Measurements from ENCODE around the gene FRMD1. TPM values are rescaled to one million over a fixed set of nuclear protein-coding genes. Genes with fewer than 3 reads are reported as not detected.

FRMD1 gene
- total and polyA plus RNA-seq, 10 of the 15 experiments (the other 5 are each of a cell fraction or from before 2014, with no cell fraction given), result not detected

DNA sequence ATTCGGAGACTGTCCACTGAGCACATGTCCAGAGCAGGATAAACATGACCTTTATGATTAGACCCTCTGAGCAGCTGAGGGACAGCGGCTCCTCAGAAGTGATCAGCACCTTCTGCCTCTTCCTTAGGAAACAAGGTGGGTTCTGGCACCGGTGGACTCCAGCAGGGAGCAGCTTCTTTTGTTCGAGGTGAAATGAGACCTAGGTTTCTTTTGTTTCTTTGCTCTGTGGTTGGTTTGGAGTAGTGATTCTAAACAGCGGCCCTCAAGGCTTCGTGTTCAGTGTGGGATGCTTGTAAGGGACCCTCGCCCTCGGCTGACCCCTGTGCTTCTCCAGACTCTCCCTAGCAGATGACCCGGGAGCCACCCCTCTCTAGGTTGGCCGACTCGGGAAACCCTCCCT lies 14.6 kb upstream of the FRMD1 start:
- TF ChIP-seq SREBF1 (IDR thresholded peaks at IDR 0.05; ENCODE audit: low read length) (no peak), IRF4 (IDR thresholded peaks at IDR 0.05; ENCODE audit: low read depth, low read length) (no peak), RB1 (IDR thresholded peaks at IDR 0.05; ENCODE audit: borderline replicate concordance) (no peak), MYC (IDR thresholded peaks at IDR 0.05; ENCODE audit: insufficient read depth, insufficient read length, insufficient replicate concordance, low read length, severe bottlenecking) (no peak), RCOR1 (conservative IDR thresholded peaks at IDR 0.05; ENCODE audit: low read depth, low read length) (no peak), EP300 (IDR thresholded peaks at IDR 0.05; ENCODE audit: borderline replicate concordance in 1 of 2, control insufficient read depth in 1 of 2, low read depth in 2 of 2, low read length in 2 of 2) (no peak), STAT1 (conservative IDR thresholded peaks at IDR 0.05) (no peak), IKZF1 (conservative IDR thresholded peaks at IDR 0.05) (no peak), SPI1 (IDR thresholded peaks at IDR 0.05; ENCODE audit: borderline replicate concordance, insufficient read depth, low read depth, low read length) (no peak)
- TF ChIP-seq, protein P1, sequence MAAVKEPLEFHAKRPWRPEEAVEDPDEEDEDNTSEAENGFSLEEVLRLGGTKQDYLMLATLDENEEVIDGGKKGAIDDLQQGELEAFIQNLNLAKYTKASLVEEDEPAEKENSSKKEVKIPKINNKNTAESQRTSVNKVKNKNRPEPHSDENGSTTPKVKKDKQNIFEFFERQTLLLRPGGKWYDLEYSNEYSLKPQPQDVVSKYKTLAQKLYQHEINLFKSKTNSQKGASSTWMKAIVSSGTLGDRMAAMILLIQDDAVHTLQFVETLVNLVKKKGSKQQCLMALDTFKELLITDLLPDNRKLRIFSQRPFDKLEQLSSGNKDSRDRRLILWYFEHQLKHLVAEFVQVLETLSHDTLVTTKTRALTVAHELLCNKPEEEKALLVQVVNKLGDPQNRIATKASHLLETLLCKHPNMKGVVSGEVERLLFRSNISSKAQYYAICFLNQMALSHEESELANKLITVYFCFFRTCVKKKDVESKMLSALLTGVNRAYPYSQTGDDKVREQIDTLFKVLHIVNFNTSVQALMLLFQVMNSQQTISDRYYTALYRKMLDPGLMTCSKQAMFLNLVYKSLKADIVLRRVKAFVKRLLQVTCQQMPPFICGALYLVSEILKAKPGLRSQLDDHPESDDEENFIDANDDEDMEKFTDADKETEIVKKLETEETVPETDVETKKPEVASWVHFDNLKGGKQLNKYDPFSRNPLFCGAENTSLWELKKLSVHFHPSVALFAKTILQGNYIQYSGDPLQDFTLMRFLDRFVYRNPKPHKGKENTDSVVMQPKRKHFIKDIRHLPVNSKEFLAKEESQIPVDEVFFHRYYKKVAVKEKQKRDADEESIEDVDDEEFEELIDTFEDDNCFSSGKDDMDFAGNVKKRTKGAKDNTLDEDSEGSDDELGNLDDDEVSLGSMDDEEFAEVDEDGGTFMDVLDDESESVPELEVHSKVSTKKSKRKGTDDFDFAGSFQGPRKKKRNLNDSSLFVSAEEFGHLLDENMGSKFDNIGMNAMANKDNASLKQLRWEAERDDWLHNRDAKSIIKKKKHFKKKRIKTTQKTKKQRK (IDR thresholded peaks at IDR 0.05; ENCODE audit: low read depth, low read length), result no peak
- TF ChIP-seq, protein P2, sequence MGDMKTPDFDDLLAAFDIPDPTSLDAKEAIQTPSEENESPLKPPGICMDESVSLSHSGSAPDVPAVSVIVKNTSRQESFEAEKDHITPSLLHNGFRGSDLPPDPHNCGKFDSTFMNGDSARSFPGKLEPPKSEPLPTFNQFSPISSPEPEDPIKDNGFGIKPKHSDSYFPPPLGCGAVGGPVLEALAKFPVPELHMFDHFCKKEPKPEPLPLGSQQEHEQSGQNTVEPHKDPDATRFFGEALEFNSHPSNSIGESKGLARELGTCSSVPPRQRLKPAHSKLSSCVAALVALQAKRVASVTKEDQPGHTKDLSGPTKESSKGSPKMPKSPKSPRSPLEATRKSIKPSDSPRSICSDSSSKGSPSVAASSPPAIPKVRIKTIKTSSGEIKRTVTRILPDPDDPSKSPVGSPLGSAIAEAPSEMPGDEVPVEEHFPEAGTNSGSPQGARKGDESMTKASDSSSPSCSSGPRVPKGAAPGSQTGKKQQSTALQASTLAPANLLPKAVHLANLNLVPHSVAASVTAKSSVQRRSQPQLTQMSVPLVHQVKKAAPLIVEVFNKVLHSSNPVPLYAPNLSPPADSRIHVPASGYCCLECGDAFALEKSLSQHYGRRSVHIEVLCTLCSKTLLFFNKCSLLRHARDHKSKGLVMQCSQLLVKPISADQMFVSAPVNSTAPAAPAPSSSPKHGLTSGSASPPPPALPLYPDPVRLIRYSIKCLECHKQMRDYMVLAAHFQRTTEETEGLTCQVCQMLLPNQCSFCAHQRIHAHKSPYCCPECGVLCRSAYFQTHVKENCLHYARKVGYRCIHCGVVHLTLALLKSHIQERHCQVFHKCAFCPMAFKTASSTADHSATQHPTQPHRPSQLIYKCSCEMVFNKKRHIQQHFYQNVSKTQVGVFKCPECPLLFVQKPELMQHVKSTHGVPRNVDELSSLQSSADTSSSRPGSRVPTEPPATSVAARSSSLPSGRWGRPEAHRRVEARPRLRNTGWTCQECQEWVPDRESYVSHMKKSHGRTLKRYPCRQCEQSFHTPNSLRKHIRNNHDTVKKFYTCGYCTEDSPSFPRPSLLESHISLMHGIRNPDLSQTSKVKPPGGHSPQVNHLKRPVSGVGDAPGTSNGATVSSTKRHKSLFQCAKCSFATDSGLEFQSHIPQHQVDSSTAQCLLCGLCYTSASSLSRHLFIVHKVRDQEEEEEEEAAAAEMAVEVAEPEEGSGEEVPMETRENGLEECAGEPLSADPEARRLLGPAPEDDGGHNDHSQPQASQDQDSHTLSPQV (IDR thresholded peaks at IDR 0.05), result no peak
- TF ChIP-seq, protein P3, sequence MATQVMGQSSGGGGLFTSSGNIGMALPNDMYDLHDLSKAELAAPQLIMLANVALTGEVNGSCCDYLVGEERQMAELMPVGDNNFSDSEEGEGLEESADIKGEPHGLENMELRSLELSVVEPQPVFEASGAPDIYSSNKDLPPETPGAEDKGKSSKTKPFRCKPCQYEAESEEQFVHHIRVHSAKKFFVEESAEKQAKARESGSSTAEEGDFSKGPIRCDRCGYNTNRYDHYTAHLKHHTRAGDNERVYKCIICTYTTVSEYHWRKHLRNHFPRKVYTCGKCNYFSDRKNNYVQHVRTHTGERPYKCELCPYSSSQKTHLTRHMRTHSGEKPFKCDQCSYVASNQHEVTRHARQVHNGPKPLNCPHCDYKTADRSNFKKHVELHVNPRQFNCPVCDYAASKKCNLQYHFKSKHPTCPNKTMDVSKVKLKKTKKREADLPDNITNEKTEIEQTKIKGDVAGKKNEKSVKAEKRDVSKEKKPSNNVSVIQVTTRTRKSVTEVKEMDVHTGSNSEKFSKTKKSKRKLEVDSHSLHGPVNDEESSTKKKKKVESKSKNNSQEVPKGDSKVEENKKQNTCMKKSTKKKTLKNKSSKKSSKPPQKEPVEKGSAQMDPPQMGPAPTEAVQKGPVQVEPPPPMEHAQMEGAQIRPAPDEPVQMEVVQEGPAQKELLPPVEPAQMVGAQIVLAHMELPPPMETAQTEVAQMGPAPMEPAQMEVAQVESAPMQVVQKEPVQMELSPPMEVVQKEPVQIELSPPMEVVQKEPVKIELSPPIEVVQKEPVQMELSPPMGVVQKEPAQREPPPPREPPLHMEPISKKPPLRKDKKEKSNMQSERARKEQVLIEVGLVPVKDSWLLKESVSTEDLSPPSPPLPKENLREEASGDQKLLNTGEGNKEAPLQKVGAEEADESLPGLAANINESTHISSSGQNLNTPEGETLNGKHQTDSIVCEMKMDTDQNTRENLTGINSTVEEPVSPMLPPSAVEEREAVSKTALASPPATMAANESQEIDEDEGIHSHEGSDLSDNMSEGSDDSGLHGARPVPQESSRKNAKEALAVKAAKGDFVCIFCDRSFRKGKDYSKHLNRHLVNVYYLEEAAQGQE (IDR thresholded peaks at IDR 0.05; ENCODE audit: low read depth, low read length), result no peak
- Histone ChIP-seq H3K36me3 (ENCODE audit: control insufficient read depth in 2 of 2, insufficient read depth in 2 of 2, low read length in 1 of 2) (no peaks in the 10 kb centered on the region), H3K79me2 (ENCODE audit: control insufficient read depth, insufficient read depth, low read length) (no peaks in the 10 kb centered on the region), H3K9ac (ENCODE audit: control insufficient read depth, insufficient read depth, low read length) (no peak overlapping the region), H3K9me3 (replicated peaks; ENCODE audit: control insufficient read depth, insufficient read depth, low read length) (no peaks in the 10 kb centered on the region; the same call in 2 of the 3 replicates), H3K27me3 (replicated peaks in 1 of 2; ENCODE audit: control insufficient read depth in 2 of 2, insufficient read depth in 2 of 2, low read length in 1 of 2) (no peaks in the 10 kb centered on the region), H3K4me1 (ENCODE audit: control insufficient read depth, insufficient read depth, low read length) (no peaks in the 10 kb centered on the region), H3K4me2 (ENCODE audit: control insufficient read depth, insufficient read depth) (no peak overlapping the region), H2AFZ (ENCODE audit: control insufficient read depth, low read depth, low read length) (no peak overlapping the region), H4K20me1 (ENCODE audit: control insufficient read depth, insufficient read depth) (no peaks in the 10 kb centered on the region), H3K4me3 (no peak overlapping the region), H3K27ac (ENCODE audit: control insufficient read depth, insufficient read depth) (no peak overlapping the region)
- RAD21 ChIA-PET (ENCODE audit: unreplicated experiment), result no interaction called here
- intact Hi-C loops (cut with micrococcal nuclease; ENCODE audit: unreplicated experiment) (no loop called here), in situ Hi-C loops (cut with MboI) (no loop called here)
- DNase-seq (ENCODE audit: low read depth, low spot score) (no peak), FAIRE-seq (no peak), ATAC-seq (no peak)
- CTCF ChIA-PET, result no interaction called here
- SMC1A ChIA-PET (ENCODE audit: uncharacterized antibody, unreplicated experiment), result no interaction called here
- BruUV-seq (replicated peaks), result no TSS peak
- WGBS (ENCODE audit: insufficient coverage, insufficient replicate concordance, low lambda C conversion rate, missing lambda C conversion rate), result 50% methylated on average over 11 of the region's 11 CpGs
- POLR2A ChIA-PET, result no interaction called here
